ENCODE results near the gene ST7.

ST7 gene

GRCh38 chr7:117186218-117187010, 233.1 kb downstream of the ST7 start:
- H3K9me3 Mint-ChIP-seq = no peaks in the 10 kb centered on the region
- no peak overlapping the region for H3K4me3 Mint-ChIP-seq
- H3K27me3 Mint-ChIP-seq = no peaks in the 10 kb centered on the region
- no peak for DNase-seq
- no peak overlapping the region for H3K27ac Mint-ChIP-seq
- H3K4me1 Mint-ChIP-seq (ENCODE audit: low read depth) = peaks cover 2% of the 10 kb centered on the region
- H3K36me3 Mint-ChIP-seq (ENCODE audit: low read depth) = peaks cover 15% of the 10 kb centered on the region

GRCh38 chr7:117188376-117188775, 235.1 kb downstream of the ST7 start:
- Mint-ChIP-seq H3K9me3 (no peaks in the 10 kb centered on the region), H3K27me3 (no peaks in the 10 kb centered on the region)

DNA sequence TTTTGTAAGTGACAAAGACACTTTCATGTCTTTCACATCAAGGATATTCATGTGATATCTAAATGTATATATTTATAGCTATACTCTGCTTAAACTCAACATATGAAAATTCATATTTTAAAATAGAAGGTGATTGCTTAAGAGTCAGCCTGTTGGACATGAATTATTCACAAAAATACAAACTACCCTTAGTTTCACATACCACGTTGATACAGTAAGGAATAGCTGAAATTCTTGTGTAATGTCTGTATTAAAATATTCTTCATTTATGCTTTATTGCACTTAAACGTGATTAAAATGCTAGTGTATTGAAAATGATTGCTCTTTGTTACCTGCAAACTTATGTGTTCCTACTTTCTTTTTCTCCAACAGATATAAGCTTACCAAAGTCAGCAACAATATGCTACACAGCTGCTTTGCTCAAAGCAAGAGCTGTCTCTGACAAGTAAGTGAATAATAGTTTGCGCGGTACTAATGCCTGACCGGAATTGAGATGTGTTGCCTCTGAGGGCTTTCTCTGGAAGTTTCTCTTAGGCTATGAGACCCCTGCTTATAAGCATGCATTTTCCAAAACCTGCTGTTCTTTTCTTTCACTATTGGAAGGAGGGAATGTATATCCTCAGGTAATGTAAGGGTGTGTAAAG, 235.8 kb downstream of the ST7 start:
- H3K4me1 Mint-ChIP-seq (ENCODE audit: low read depth) = peaks cover 2% of the 10 kb centered on the region
- no peak overlapping the region for H3K27ac Mint-ChIP-seq
- peaks cover 15% of the 10 kb centered on the region for H3K36me3 Mint-ChIP-seq (ENCODE audit: low read depth)
- H3K27me3 Mint-ChIP-seq = no peaks in the 10 kb centered on the region
- no peaks in the 10 kb centered on the region for H3K9me3 Mint-ChIP-seq
- H3K4me3 Mint-ChIP-seq = no peak overlapping the region
- DNase-seq = no peak

More at GRCh38 chr7:117188376-117188775, 235.1 kb downstream of the ST7 start:
- H3K36me3 Mint-ChIP-seq (ENCODE audit: low read depth) = peaks cover 15% of the 10 kb centered on the region
- no peak overlapping the region for H3K27ac Mint-ChIP-seq
- H3K4me1 Mint-ChIP-seq (ENCODE audit: low read depth) = peaks cover 2% of the 10 kb centered on the region
- no peak for DNase-seq
- no peak overlapping the region for H3K4me3 Mint-ChIP-seq

DNA sequence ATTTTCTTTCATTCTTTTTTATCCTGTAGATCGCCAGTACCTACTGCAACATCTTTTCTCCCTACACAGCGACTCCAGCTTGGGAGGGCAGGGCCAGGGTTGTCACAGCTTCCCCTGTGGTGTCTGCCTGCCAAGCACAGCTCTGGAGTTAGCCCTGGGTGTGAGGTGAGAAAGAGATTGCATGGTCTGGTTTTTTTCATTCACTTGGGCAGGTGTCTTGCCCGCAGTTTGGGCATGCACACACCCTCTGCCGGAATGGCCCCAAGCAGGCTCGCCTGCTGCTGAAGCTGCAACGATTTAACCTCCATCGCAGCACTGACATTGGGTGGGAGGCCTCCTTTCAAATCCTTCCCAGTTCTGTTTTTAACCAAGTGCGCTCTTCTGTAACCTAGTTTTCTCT, 236.8 kb downstream of the ST7 start:
- Mint-ChIP-seq H3K4me1 (ENCODE audit: low read depth) (peaks cover 2% of the 10 kb centered on the region), H3K36me3 (ENCODE audit: low read depth) (peaks cover 15% of the 10 kb centered on the region), H3K9me3 (no peaks in the 10 kb centered on the region), H3K27me3 (no peaks in the 10 kb centered on the region), H3K4me3 (no peak overlapping the region), H3K27ac (no peak overlapping the region)
- no peak for DNase-seq

DNA sequence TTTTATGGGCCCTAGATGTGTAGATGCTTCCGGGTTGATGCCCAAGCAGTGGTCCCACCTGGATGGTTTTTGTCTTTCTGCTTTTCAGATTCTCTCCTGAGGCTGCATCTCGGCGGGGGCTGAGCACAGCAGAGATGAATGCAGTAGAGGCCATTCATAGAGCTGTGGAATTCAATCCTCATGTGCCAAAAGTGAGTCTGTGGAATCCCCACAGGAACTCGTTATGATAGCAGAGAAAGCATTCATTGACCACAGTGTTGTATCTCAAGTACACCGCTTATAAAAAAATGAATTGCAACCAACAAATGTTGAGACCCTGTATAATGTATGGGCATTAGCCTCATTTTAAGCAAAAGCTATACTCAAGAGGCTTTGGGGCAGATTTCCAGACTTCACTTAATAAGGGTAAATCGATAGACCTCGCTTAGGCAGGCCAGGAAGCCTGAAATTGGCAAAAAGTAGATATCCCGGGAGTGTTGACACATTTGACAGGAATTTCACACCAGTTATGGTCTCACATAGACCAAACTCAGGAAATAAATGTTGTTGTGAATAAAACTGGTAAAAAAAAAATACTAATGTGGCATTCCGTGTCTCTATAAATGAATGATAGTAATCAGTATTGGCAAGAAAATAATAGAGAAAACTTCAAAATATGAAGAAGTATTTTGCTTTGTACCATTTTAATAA, 237.6 kb downstream of the ST7 start:
- H3K27me3 Mint-ChIP-seq = no peaks in the 10 kb centered on the region
- no peak overlapping the region for H3K27ac Mint-ChIP-seq
- H3K4me3 Mint-ChIP-seq = no peak overlapping the region
- H3K9me3 Mint-ChIP-seq = no peaks in the 10 kb centered on the region
- H3K4me1 Mint-ChIP-seq (ENCODE audit: low read depth) = peaks cover 3% of the 10 kb centered on the region
- peaks cover 15% of the 10 kb centered on the region for H3K36me3 Mint-ChIP-seq (ENCODE audit: low read depth)
- DNase-seq = no peak

DNA sequence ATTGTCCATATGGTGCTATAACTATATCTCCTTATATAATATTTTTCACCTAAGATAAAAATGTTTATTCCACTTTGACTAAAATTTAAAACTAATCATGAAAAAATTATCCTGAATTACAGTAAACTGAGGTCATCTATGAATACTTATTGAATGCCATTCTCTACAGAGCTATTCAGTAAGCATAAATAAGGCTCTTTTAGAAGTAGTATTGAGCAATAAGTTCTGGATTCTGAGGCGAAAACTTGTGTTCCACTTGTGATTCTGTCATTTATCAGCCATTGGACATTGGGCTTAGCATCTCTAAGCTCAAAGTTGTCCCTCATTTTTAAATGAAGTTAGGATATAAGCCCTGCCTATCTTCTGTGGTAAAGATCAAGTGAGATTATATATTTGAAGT, 238.8 kb downstream of the ST7 start:
- peaks cover 3% of the 10 kb centered on the region for H3K4me1 Mint-ChIP-seq (ENCODE audit: low read depth)
- no peak overlapping the region for H3K4me3 Mint-ChIP-seq
- DNase-seq = no peak
- no peaks in the 10 kb centered on the region for H3K27me3 Mint-ChIP-seq
- no peak overlapping the region for H3K27ac Mint-ChIP-seq
- peaks cover 15% of the 10 kb centered on the region for H3K36me3 Mint-ChIP-seq (ENCODE audit: low read depth)
- H3K9me3 Mint-ChIP-seq = no peaks in the 10 kb centered on the region

DNA sequence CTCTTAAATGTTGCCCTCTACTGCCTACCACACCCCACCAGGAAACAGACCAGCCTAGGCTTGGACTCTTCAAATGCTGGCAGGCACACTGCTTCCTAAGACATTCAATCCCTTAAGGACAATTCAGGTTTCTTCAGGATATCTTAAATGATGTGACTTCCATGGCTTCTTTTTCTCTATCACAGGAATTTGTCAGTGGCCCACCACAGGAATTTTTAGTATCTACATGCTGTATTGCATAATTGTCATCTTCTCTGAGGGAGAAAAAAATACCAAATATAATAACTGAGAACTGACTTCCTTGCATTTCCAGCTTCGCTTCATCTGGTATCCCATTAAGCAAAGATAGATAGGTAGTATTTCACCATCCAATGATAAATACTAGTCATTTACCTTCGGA, 240.3 kb downstream of the ST7 start:
- Mint-ChIP-seq H3K9me3 (no peaks in the 10 kb centered on the region), H3K36me3 (ENCODE audit: low read depth) (peaks cover 17% of the 10 kb centered on the region), H3K4me3 (no peak overlapping the region), H3K27me3 (no peaks in the 10 kb centered on the region), H3K4me1 (ENCODE audit: low read depth) (peaks cover 2% of the 10 kb centered on the region), H3K27ac (no peak overlapping the region)
- DNase-seq = no peak

- no peak overlapping the region for H3K27ac Mint-ChIP-seq
- no peaks in the 10 kb centered on the region for H3K9me3 Mint-ChIP-seq
- H3K4me1 Mint-ChIP-seq (ENCODE audit: low read depth) = peaks cover 2% of the 10 kb centered on the region
- H3K36me3 Mint-ChIP-seq (ENCODE audit: low read depth) = peaks cover 18% of the 10 kb centered on the region
- DNase-seq = no peak
- H3K4me3 Mint-ChIP-seq = no peak overlapping the region
- no peaks in the 10 kb centered on the region for H3K27me3 Mint-ChIP-seq
Observed at GRCh38 chr7:117194445-117194844, 241.1 kb downstream of the ST7 start.

DNA sequence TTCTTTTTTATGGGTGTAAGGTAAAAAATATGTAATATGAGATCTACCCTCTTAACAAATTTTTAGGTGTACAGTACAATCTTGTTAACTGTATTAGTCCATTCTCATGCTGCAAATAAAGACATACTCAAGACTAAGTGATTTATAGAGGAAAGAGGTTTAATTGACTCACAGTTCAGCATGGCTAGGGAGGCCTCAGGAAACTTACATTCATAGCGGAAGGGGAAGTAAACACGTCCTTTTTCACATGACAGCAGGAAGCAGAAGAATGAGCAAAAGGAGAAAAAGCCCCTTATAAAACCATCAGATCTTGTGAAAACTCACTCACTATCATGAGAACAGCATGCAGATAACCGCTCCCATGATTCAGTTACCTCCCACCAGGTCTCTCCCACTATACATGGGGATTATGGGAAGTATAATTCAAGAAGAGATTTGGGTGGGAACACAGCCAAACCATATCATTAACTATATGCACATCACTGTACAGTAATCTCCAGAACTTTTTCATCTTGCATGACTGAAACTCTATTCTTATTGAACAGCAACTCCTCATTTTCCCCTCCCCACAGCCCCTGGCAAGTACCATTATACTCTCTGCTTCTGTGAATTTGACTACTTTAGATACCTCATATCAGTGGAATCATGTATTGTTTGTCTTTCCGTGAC, 242.2 kb downstream of the ST7 start:
- no peaks in the 10 kb centered on the region for H3K27me3 Mint-ChIP-seq
- H3K9me3 Mint-ChIP-seq = no peaks in the 10 kb centered on the region
- no peak for DNase-seq
- H3K36me3 Mint-ChIP-seq (ENCODE audit: low read depth) = peaks cover 9% of the 10 kb centered on the region
- no peak overlapping the region for H3K4me3 Mint-ChIP-seq
- H3K27ac Mint-ChIP-seq = no peak overlapping the region
- H3K4me1 Mint-ChIP-seq (ENCODE audit: low read depth) = peaks cover 2% of the 10 kb centered on the region

GRCh38 chr7:117200132-117200531, 246.8 kb downstream of the ST7 start:
- peaks cover 2% of the 10 kb centered on the region for H3K4me1 Mint-ChIP-seq (ENCODE audit: low read depth)
- no peak for DNase-seq
- no peaks in the 10 kb centered on the region for H3K9me3 Mint-ChIP-seq
- H3K36me3 Mint-ChIP-seq (ENCODE audit: low read depth) = peaks cover 2% of the 10 kb centered on the region
- H3K4me3 Mint-ChIP-seq = no peak overlapping the region
- H3K27me3 Mint-ChIP-seq = no peaks in the 10 kb centered on the region
- no peak overlapping the region for H3K27ac Mint-ChIP-seq

GRCh38 chr7:117200786-117201458, 247.6 kb downstream of the ST7 start:
- Mint-ChIP-seq H3K4me1 (ENCODE audit: low read depth) (no peaks in the 10 kb centered on the region), H3K27ac (no peak overlapping the region), H3K9me3 (no peaks in the 10 kb centered on the region), H3K27me3 (no peaks in the 10 kb centered on the region), H3K4me3 (no peak overlapping the region), H3K36me3 (ENCODE audit: low read depth) (peaks cover 2% of the 10 kb centered on the region)
- DNase-seq = no peak

DNA sequence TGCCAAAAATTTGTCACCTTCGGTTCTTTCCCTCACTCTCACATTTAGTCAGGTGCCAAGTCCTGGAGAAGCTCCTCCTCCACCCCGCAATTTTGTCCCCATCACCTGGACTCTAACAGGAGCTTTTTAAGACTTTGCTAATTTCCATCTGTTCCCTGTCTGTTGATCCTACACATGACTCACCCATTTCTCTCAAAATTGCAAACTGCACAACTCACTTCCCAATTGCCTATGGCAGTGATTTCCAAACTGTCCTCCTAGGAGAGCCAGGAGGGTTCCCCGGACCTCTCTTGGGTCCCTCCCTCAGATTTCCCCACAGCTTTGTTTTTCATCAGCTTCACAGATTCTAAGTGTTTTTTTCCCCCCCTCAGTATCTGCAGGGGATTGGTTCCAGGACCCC, 249.2 kb downstream of the ST7 start:
- DNase-seq = no peak
- Mint-ChIP-seq H3K36me3 (ENCODE audit: low read depth) (peaks cover 2% of the 10 kb centered on the region), H3K27me3 (no peaks in the 10 kb centered on the region), H3K27ac (no peak overlapping the region), H3K9me3 (no peaks in the 10 kb centered on the region), H3K4me3 (no peak overlapping the region), H3K4me1 (ENCODE audit: low read depth) (no peaks in the 10 kb centered on the region)

GRCh38 chr7:117203205-117203604, 249.9 kb downstream of the ST7 start:
- no peak overlapping the region for H3K27ac Mint-ChIP-seq

DNA sequence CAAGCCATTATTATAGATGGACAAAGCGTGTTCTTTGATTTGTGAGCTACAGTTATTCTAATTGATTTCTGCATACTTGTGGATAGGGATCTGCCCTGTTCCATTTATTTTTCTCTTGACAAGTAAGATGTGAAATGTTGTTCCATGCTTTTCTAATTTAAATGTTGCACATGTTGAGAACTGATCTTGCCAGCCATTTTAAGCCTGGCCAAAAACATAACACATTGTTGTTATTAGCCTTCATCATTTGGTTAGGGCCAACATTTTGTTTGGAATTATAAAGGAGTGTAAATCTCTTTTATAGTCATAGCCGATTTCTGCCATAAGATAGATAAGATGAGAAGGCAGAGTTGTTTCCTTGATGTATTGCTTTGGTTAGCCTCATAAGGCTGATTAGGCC, 252.6 kb downstream of the ST7 start:
- DNase-seq = no peak
- Mint-ChIP-seq H3K4me3 (no peak overlapping the region), H3K27me3 (no peaks in the 10 kb centered on the region), H3K27ac (no peak overlapping the region), H3K4me1 (ENCODE audit: low read depth) (no peaks in the 10 kb centered on the region), H3K9me3 (no peaks in the 10 kb centered on the region), H3K36me3 (ENCODE audit: low read depth) (peaks cover 6% of the 10 kb centered on the region)

More at GRCh38 chr7:117203205-117203604, 249.9 kb downstream of the ST7 start:
- no peaks in the 10 kb centered on the region for H3K27me3 Mint-ChIP-seq
- H3K4me1 Mint-ChIP-seq (ENCODE audit: low read depth) = no peaks in the 10 kb centered on the region
- no peaks in the 10 kb centered on the region for H3K9me3 Mint-ChIP-seq
- no peak overlapping the region for H3K4me3 Mint-ChIP-seq
- H3K36me3 Mint-ChIP-seq (ENCODE audit: low read depth) = peaks cover 2% of the 10 kb centered on the region
- no peak for DNase-seq

All from activated T-cell treated with anti-CD3 and anti-CD28 coated beads, Interleukin-2, amount 50 U/mL, for 24 hours (primary cell).